Neutrophil (primary cell): ENCODE data around the gene PCBP4.

ENCODE experiments used
- H3K27ac ChIP-seq: fragments of 200-600 bp; sonication (generic); 2 replicates; pipeline ENCODE4 v1.5.1; 2016; ENCODE audit warnings: mild to moderate bottlenecking, moderate library complexity
- H3K27me3 ChIP-seq: fragments of 200-600 bp; sonication (generic); 2 replicates; pipeline ENCODE4 v1.6.0; 2016; ENCODE audit warnings: mild to moderate bottlenecking
- H3K36me3 ChIP-seq: fragments of 200-600 bp; sonication (generic); 2 replicates; pipeline ENCODE4 v1.5.1; 2017
- H3K4me1 ChIP-seq, 2 experiments: fragments of 200-600 bp in 1 of 2; sonication (generic) in 1 of 2; 1 replicate in 1 of 2; 2 replicates in 1 of 2; pipeline versions ENCODE4 v1.5.1 to v1.6.1; 2013 to 2016; ENCODE audit warnings: low read depth in 1 of 2, low read length in 1 of 2, mild to moderate bottlenecking in 1 of 2, moderate library complexity in 1 of 2; ENCODE audit not compliant: control insufficient read depth in 1 of 2, insufficient read depth in 1 of 2
- H3K4me3 ChIP-seq, 2 experiments: fragments of 200-600 bp in 1 of 2; sonication (generic) in 1 of 2; 1 replicate in 1 of 2; 2 replicates in 1 of 2; pipeline ENCODE4 v1.5.1; 2013 to 2016; ENCODE audit warnings: low read depth in 1 of 2, low read length in 1 of 2, mild to moderate bottlenecking in 1 of 2, moderate library complexity in 1 of 2
- H3K9me3 ChIP-seq: fragments of 200-600 bp; sonication (generic); 2 replicates; pipeline ENCODE4 v1.5.1; 2016
- TF ChIP-seq, protein P1 (sequence below): fragments of 200-600 bp; sonication (generic); IDR thresholded peaks from 2 replicates; pipeline ENCODE4 v1.5.1; 2016; ENCODE audit warnings: antibody characterized with exemption

The PCBP4 gene

DNA sequence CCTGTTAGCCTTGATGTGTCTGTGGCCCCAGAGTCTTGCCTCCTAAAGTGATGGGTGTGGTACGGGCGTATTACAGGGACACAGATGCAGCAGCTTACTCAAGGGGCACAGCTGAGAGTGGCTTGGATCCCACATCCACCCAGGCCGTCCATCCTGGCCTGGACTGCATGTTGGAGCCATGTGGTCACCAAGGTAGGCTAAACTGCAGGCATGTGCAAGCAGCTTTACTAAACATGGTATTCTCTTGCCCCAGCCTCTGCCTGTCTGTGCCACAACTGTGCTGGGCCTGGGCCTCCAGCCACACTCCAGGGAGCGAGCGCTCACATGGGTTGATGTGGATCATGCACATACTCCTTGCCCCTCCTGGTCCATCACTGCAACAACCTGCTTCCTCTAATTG is 18.1 kb downstream of the PCBP4 start:
- Histone ChIP-seq H3K27me3 (peaks cover 4% of the 10 kb centered on the region), H3K9me3 (no peaks in the 10 kb centered on the region), H3K27ac (no peak overlapping the region), H3K36me3 (no peaks in the 10 kb centered on the region), H3K4me3 (no peak overlapping the region), H3K4me1 (peaks cover 0 to 9% of the 10 kb centered on the region in 2 experiments)
- TF ChIP-seq, protein P1, sequence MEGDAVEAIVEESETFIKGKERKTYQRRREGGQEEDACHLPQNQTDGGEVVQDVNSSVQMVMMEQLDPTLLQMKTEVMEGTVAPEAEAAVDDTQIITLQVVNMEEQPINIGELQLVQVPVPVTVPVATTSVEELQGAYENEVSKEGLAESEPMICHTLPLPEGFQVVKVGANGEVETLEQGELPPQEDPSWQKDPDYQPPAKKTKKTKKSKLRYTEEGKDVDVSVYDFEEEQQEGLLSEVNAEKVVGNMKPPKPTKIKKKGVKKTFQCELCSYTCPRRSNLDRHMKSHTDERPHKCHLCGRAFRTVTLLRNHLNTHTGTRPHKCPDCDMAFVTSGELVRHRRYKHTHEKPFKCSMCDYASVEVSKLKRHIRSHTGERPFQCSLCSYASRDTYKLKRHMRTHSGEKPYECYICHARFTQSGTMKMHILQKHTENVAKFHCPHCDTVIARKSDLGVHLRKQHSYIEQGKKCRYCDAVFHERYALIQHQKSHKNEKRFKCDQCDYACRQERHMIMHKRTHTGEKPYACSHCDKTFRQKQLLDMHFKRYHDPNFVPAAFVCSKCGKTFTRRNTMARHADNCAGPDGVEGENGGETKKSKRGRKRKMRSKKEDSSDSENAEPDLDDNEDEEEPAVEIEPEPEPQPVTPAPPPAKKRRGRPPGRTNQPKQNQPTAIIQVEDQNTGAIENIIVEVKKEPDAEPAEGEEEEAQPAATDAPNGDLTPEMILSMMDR, result no peak

DNA sequence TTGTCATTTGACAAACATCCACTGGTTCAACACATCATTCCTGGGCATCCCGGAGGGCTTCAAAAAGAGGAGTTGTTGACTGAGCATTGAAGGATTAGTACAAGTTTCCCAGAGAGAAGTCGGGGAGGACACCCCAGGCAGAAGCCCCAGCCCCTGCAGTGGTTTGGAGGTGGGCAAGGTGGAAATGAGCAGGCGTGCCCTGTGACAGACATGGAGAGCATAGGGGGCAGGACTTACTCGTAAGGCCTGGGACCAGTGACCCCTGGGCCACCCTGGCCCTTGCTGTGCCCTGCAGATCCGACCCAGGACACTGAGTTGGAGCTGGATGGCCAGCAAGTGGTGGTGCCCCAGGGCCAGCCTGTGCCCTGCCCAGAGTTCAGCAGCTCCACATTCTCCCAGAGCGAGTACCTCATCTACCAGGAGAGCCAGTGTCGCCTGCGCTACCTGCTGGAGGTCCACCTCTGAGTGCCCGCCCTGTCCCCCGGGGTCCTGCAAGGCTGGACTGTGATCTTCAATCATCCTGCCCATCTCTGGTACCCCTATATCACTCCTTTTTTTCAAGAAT is 19.2 kb downstream of the PCBP4 start:
- no peak overlapping the region for H3K27ac ChIP-seq
- H3K4me1 ChIP-seq, result peaks cover 0 to under 1% of the 10 kb centered on the region in 2 experiments

DNA sequence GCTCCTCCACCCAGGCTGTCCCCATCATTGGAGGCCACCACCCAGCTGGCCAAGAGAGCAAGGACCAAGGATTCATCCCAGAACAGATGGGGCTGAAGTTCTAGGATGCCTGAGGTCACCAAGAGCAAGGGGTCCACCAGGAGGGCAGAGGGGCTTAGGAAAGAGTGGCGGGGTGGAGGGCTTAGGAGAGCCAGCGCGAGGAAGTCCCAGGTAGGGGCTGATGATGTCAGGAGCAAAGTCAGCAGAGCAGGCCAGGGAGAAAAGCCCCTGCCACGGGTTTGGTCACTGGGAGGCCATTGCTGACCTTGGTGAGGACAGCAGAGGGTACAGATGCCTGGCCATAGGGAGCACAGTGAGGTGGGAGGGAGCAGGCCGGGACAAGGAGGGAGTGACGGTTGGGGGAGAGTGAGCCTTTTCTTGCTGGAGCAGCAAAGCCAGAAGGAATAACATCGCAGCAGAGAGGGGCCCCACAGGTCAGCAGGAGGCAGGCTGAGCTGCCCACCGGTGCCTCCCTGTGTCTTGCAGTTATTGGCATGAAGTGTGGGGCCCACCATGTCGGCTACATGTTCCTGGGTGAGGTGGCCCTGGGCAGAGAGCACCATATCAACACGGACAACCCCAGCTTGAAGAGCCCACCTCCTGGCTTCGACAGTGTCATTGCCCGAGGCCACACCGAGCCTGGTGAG is 19.9 kb downstream of the PCBP4 start:
- H3K9me3 ChIP-seq, result no peaks in the 10 kb centered on the region
- peaks cover 6 to 7% of the 10 kb centered on the region in 2 experiments for H3K4me1 ChIP-seq
- H3K27ac ChIP-seq, result no peak overlapping the region
- no peaks in the 10 kb centered on the region for H3K36me3 ChIP-seq
- TF ChIP-seq, protein P1, result no peak
- H3K27me3 ChIP-seq, result no peaks in the 10 kb centered on the region
- H3K4me3 ChIP-seq, result no peak overlapping the region

More for the DNA sequence above, 19.2 kb downstream of the PCBP4 start:
- Histone ChIP-seq H3K27me3 (no peaks in the 10 kb centered on the region), H3K9me3 (no peaks in the 10 kb centered on the region), H3K4me3 (no peak overlapping the region), H3K36me3 (no peaks in the 10 kb centered on the region)
- TF ChIP-seq, protein P1, result no peak

DNA sequence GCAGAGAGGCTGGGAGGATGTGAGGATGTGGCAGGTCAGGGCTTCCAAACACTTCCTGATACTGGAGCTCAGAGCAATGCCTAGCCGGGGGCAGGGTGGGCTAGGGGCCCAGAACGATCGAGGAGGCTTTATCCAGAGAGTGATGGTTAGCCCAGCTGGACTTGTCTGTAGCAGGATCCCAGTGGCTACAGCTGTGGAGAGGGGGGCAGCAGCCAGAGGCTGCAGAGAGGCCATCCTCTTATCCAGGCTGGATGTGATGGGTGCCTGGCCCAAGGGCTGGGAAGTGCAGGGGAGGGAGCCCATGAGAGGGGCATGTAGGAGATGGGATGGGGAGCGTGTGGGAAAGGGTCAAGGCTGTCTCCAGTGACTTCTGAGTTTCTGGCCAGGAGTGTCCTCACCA is 20.5 kb downstream of the PCBP4 start:
- Histone ChIP-seq H3K4me1 (peaks cover 8 to 13% of the 10 kb centered on the region in 2 experiments), H3K27ac (no peak overlapping the region), H3K9me3 (no peaks in the 10 kb centered on the region), H3K27me3 (no peaks in the 10 kb centered on the region), H3K4me3 (no peak overlapping the region), H3K36me3 (no peaks in the 10 kb centered on the region)
- TF ChIP-seq, protein P1, result no peak

DNA sequence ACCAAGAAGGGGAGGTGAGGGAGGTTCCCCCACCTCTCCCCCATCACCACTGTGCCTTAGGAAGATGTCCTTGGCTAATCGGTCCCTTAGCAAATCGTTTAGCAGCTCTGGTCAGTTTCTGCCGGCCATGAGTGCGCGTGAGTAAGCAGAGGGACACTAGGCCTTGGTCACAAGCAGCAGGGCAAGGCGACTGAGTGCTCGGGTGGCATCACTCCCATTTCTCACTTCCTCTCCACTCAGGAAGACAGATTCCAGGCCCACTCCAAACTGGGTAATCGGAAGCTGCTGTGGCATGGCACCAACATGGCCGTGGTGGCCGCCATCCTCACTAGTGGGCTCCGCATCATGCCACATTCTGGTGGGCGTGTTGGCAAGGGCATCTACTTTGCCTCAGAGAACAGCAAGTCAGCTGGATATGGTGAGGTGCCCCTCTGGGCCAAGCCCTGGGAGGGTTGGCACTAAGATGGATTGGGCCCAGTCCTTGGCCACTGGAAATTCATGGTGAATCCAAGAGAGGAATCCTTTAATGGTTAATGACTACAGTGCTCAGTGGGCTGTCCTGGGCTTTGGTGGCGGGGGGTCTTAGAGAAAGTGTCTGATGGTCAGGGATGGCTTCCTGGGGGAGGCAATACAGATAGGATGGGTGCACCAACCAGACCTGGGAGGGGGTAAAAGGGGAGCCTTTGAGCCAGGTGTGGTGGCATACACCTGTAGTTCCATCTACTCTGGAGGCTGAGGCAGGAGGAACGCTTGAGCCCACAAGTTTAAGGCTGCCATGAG is 21.1 kb downstream of the PCBP4 start:
- peaks cover 14 to 20% of the 10 kb centered on the region in 2 experiments for H3K4me1 ChIP-seq
- no peak overlapping the region for H3K27ac ChIP-seq
- H3K36me3 ChIP-seq, result no peaks in the 10 kb centered on the region
- TF ChIP-seq, protein P1, result no peak
- no peaks in the 10 kb centered on the region for H3K9me3 ChIP-seq
- no peak overlapping the region for H3K4me3 ChIP-seq
- no peaks in the 10 kb centered on the region for H3K27me3 ChIP-seq
